Heart left ventricle (tissue), 16 donors: ENCODE measurements around the gene B4GALNT2. TPM values are rescaled to one million over a fixed set of nuclear protein-coding genes. Genes with fewer than 3 reads are reported as not detected.

Experiments
- ATAC-seq, 4 donors: fragments of 200-7000 bp; cut with Tn5 transposase; one replicate each; pipeline ENCODE4 v1.9.1; 2020 to 2022; ENCODE audit warnings: moderate library complexity in 4 of 4, mild to moderate bottlenecking in 3 of 4, moderate number of reproducible peaks in 1 of 4
- DNase-seq, 5 donors: peaks; one replicate each; pipeline ENCODE4 v3.0.0-alpha.2; 2020
- H3K27ac ChIP-seq, 12 donors: fragments of 200-600 bp; sonication (generic) in 4 of 12; one replicate each; pipeline versions ENCODE4 v1.5.0 to v1.8.0; 2016 to 2022; ENCODE audit warnings: mild to moderate bottlenecking in 2 of 12
- H3K27me3 ChIP-seq, 9 donors: fragments of 200-600 bp; sonication (generic) in 2 of 9; one replicate each; pipeline versions ENCODE4 v1.5.1 to v1.8.0; 2016 to 2022; ENCODE audit warnings: mild to moderate bottlenecking in 3 of 9
- H3K36me3 ChIP-seq, 9 donors: fragments of 200-600 bp; sonication (generic) in 2 of 9; one replicate each; pipeline versions ENCODE4 v1.5.0 to v1.8.0; 2018 to 2022; ENCODE audit warnings: mild to moderate bottlenecking in 2 of 9
- H3K4me1 ChIP-seq, 12 donors: fragments of 200-600 bp; sonication (generic) in 4 of 12; one replicate each; pipeline versions ENCODE4 v1.5.0 to v1.8.0; 2016 to 2022; ENCODE audit warnings: mild to moderate bottlenecking in 3 of 12
- H3K4me3 ChIP-seq, 12 donors: fragments of 200-600 bp; sonication (generic) in 4 of 12; one replicate each; pipeline versions ENCODE4 v1.5.0 to v1.8.0; 2017 to 2022; ENCODE audit warnings: mild to moderate bottlenecking in 9 of 12, moderate library complexity in 4 of 12
- H3K9me3 ChIP-seq, 12 donors: fragments of 200-600 bp; sonication (generic) in 4 of 12; one replicate each; pipeline versions ENCODE4 v1.5.0 to v1.8.0; 2016 to 2022; ENCODE audit warnings: mild to moderate bottlenecking in 1 of 12
- POLR2A ChIP-seq, 2 donors: fragments of 450-650 bp; IDR thresholded peaks; one replicate each; pipeline ENCODE4 v1.6.1; 2017; ENCODE audit warnings: antibody characterized with exemption in 2 of 2, mild to moderate bottlenecking in 2 of 2, moderate library complexity in 2 of 2
- WGBS, 4 donors: extraction: QIAGEN DNeasy Blood & Tissue Kit in 2 of 4; methylation state at CpG; one replicate each; pipeline versions ENCODE4 v1.1.5 to v1.1.7; 2013 to 2018; 5-methylcytosine and 5-hydroxymethylcytosine counted together
- intact Hi-C, 10 donors: fragments of 100-400 bp; cut with DNase I; formaldehyde crosslinking; loops; one replicate each; pipeline versions ENCODE4 v1.11.1 to v1.14.2; 2022
- polyA plus RNA-seq, 2 donors: library from polyadenylated mRNA; stranded (reverse); fragments of 200-250 nt; gene quantifications; one replicate each; pipeline ENCODE4 v1.2.3, GENCODE V29; 2013
- total RNA-seq, 9 donors: library from RNA; depleted of rRNA in 2 of 9; stranded (reverse); fragments of >200 nt in 2 of 9; fragmentation: NEBNext Ultra II Directional in 3 of 9; extraction: Animal tissue kit (Norgen Biotek cat#: 25700) in 3 of 9; gene quantifications; one replicate each; pipeline versions ENCODE4 v1.1.0 to v1.2.4, GENCODE V29; 2016 to 2023
- TF ChIP-seq, protein P1 (sequence below), 12 donors: fragments of 200-600 bp; sonication (generic) in 4 of 12; IDR thresholded peaks; one replicate each; pipeline versions ENCODE4 v1.5.0 to v1.8.0; 2018 to 2022; ENCODE audit warnings: antibody characterized with exemption in 12 of 12, mild to moderate bottlenecking in 5 of 12
- donor health status: ischemic (EF 13 %, LVEDD 7.1; RV severe dilation, severe dysfunction).
- donor health status: healthy with polysubstance abuse.
- donor health status: DM: no; HTN: yes; CAD: no.
- donor health status: DM: no; HTN: no; CAD: no.
- donor health status: ischemic (EF 25% LVEDD 6.9; RV normal size, moderate dysfunction).
- donor health status: ischemic (EF 25% LVEDD 5.7; RV mildly dilated, moderate dysfunction).
- donor health status: healthy.
- donor health status: DM: yes; HTN: yes; CAD: no.
- donor health status: ischemic (EF 35%, LVEDD 5.7; RV mildly dilated, moderate dysfunction).
- donor health status: nonischemic (EF 11% LVEDD 7.7; RV severe dilation, severe dysfunction).
- donor health status: DM: yes; HTN: yes; CAD: no.
- donor health status: PGD.
- donor health status: ischemic (EF 29% LVEDD 5.4; RV normal size, mild dysfunction).
- donor health status: nonischemic (EF 23%, LVEDD 6.1; RV moderate dilation, normal function).

Gene B4GALNT2
- total and polyA plus RNA-seq, 11 donors: 0.07 to 0.08 TPM; not detected in 9

DNA sequence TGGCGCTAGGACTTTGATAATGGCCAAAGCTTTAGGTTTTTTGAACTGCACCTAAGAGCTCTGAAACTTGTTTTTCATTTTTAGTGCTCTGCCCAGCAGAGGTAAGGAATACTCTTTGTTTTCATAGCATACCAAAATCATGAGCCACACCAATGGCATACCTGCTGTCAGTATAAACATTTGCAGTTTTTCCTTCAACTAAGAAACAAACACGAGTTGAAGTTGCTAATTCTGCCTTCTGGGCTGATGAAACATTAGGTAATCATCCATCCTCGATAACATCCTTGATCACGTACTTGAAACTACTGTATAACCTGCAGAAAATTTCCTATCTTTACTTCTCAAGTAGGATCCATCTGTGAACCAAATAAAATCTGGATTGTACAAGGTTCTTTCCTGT, 20.6 kb upstream of the B4GALNT2 start:
- DNase-seq (no peak), ATAC-seq (no peak)
- Histone ChIP-seq H3K4me3 (no peak overlapping the region), H3K4me1 (peaks cover 0 to 5% (median 0%) of the 10 kb centered on the region in 12 donors), H3K27me3 (peaks cover 0 to 23% (median 0%) of the 10 kb centered on the region in 9 donors), H3K27ac (no peak overlapping the region), H3K9me3 (no peaks in the 10 kb centered on the region), H3K36me3 (no peaks in the 10 kb centered on the region)
- intact Hi-C loops: no loop called here
- TF ChIP-seq, protein P1, sequence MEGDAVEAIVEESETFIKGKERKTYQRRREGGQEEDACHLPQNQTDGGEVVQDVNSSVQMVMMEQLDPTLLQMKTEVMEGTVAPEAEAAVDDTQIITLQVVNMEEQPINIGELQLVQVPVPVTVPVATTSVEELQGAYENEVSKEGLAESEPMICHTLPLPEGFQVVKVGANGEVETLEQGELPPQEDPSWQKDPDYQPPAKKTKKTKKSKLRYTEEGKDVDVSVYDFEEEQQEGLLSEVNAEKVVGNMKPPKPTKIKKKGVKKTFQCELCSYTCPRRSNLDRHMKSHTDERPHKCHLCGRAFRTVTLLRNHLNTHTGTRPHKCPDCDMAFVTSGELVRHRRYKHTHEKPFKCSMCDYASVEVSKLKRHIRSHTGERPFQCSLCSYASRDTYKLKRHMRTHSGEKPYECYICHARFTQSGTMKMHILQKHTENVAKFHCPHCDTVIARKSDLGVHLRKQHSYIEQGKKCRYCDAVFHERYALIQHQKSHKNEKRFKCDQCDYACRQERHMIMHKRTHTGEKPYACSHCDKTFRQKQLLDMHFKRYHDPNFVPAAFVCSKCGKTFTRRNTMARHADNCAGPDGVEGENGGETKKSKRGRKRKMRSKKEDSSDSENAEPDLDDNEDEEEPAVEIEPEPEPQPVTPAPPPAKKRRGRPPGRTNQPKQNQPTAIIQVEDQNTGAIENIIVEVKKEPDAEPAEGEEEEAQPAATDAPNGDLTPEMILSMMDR (IDR thresholded peaks at IDR 0.05): no peak
- no peak for TF ChIP-seq POLR2A (IDR thresholded peaks at IDR 0.05)
- WGBS, 4 donors: 69 to 75% (median 71%) methylated on average over 4 of the region's 4 CpGs

DNA sequence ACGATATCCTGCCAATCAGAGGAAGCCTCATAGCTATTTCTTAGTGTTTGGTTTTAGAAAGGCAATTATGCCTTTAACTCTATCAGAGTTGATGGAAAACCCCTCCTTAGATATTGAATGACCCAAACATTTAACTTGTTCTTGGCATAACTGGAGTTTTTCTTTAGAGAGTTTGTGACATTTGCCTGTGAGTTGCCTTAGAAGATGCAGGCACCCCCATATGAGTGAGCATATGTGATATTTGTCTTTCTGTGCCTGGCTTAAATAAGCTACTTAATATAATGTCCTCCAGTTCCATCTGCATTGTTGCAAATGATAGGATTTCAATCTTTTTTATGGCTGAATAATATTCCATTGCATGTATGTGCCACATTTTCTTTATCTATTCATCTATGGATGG, 19.6 kb upstream of the B4GALNT2 start:
- 42 to 92% (median 90%) methylated on average over 1 of the region's 1 CpG for WGBS, 4 donors
- no peak overlapping the region for H3K27ac ChIP-seq
- no peaks in the 10 kb centered on the region for H3K36me3 ChIP-seq
- no peaks in the 10 kb centered on the region for H3K9me3 ChIP-seq
- DNase-seq: no peak
- H3K27me3 ChIP-seq: peaks cover 0 to 32% (median 6%) of the 10 kb centered on the region in 9 donors
- no peak overlapping the region for H3K4me3 ChIP-seq
- TF ChIP-seq POLR2A (IDR thresholded peaks at IDR 0.05): no peak
- TF ChIP-seq, protein P1 (IDR thresholded peaks at IDR 0.05): no peak
- ATAC-seq: no peak
- intact Hi-C loops: no loop called here
- peaks cover 0 to 5% (median 0%) of the 10 kb centered on the region in 12 donors for H3K4me1 ChIP-seq

DNA sequence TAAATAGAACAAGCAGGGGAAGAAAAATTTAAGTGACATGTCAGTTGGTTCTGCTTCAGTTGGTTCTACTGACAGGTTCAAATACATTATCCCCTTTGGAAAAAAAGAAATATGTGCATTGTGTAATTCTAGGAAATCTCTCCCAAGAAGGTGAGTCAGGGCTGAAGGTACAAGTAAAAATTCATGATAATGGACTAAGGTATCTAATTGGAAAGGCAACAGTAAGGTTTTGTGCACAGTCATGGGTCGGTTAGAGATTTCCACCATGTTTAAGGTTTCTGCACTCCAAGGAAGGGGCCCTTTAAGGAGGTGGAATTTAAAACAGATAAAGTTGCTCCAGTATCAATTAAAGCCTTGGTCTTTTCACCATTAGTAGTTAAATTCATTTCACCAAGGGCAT, 17.9 kb upstream of the B4GALNT2 start:
- Histone ChIP-seq H3K27ac (no peak overlapping the region), H3K27me3 (peaks cover 0 to 45% (median 6%) of the 10 kb centered on the region in 9 donors), H3K4me1 (no peaks in the 10 kb centered on the region), H3K4me3 (no peak overlapping the region), H3K36me3 (no peaks in the 10 kb centered on the region), H3K9me3 (no peaks in the 10 kb centered on the region)
- TF ChIP-seq POLR2A (IDR thresholded peaks at IDR 0.05): no peak
- TF ChIP-seq, protein P1 (IDR thresholded peaks at IDR 0.05): no peak
- no peak for DNase-seq
- WGBS, 4 donors: 79 to 87% (median 85%) methylated on average over 1 of the region's 1 CpG
- intact Hi-C loops: no loop called here
- ATAC-seq: no peak

DNA sequence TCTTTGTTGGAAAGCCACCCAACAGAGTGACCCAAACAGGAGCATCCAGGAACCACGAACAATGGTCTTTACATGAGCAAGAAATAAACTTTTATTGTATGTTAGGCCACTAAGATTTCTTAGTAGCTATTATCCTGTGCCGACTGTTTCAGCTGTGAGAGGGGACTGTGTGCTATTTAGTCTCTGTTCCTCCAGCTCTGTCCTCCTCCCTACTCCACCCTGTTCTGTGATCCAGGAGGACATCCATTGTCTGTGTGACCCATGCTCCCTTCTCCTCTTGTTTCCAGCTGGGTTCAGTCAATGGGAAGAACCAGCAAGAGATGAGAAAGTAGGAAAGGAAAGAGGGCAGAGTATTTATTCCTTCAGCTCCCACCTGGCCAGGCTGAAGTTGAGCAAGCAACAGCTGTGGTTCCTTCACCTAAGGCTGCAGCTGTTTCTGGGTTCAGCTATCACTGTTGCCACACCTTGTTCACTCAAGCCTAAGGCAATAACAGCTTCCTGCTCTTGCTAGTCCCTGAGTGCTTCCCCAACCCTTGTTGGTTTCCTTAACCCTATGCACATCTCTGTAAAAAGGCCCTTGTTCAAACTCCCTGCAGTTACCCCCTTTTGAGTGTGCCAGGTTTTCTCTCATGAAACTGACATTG, 14.9 kb upstream of the B4GALNT2 start:
- intact Hi-C loops: no loop called here
- DNase-seq: no peak
- Histone ChIP-seq H3K27ac (no peak overlapping the region), H3K4me3 (no peak overlapping the region), H3K4me1 (no peaks in the 10 kb centered on the region), H3K9me3 (peaks cover 0 to 7% (median 0%) of the 10 kb centered on the region in 12 donors), H3K36me3 (no peaks in the 10 kb centered on the region), H3K27me3 (peaks cover 0 to 59% (median 6%) of the 10 kb centered on the region in 9 donors)
- ATAC-seq: no peak
- 84 to 97% (median 88%) methylated on average over 2 of the region's 2 CpGs for WGBS, 4 donors
- TF ChIP-seq, protein P1 (IDR thresholded peaks at IDR 0.05): no peak
- no peak for TF ChIP-seq POLR2A (IDR thresholded peaks at IDR 0.05)
